BJ (cell line): ENCODE measurements around the gene HOXD4. TPM values are rescaled to one million over a fixed set of nuclear protein-coding genes. Genes with fewer than 3 reads are reported as not detected.

Experiments used
- CTCF ChIA-PET: fragments of 350-600 bp; formaldehyde crosslinking; extraction: SDS; loops from one replicate; lab custom pipeline; 2021; ENCODE audit warnings: antibody characterized with exemption, inconsistent platforms; lab: Yijun Ruan, JAX
- POLR2A ChIA-PET: fragments of 300-600 bp; sonication (Branson Sonifier 250); formaldehyde crosslinking; extraction: SDS; loops from one replicate; lab custom pipeline; 2021; ENCODE audit warnings: antibody characterized with exemption; lab: Charles Lee
- DNase-seq: peaks from one replicate; pipeline ENCODE4 v3.0.0-alpha.2; 2011; ENCODE audit warnings: low read depth
- H3K27me3 ChIP-seq: 2 replicates; pipeline ENCODE4 v1.6.0; 2011; ENCODE audit warnings: low read length; ENCODE audit not compliant: control insufficient read depth, insufficient read depth
- H3K36me3 ChIP-seq: 2 replicates; pipeline ENCODE4 v1.5.1; 2011; ENCODE audit warnings: low read length; ENCODE audit not compliant: control insufficient read depth, insufficient read depth
- H3K4me3 ChIP-seq: 2 replicates; pipeline ENCODE4 v1.5.1; 2011; ENCODE audit warnings: low read depth, mild to moderate bottlenecking, control low read depth, low read length
- CTCF ChIP-seq: IDR thresholded peaks from 2 replicates; pipeline ENCODE4 v1.5.1; 2011; ENCODE audit warnings: low read depth, mild to moderate bottlenecking, control low read depth, inconsistent platforms, low read length, moderate library complexity; ENCODE audit not compliant: insufficient read depth
- polyA plus RNA-seq: library from polyadenylated mRNA; depleted of rRNA; stranded (reverse); fragments of >200 nt; gene quantifications from 2 replicates; pipeline ENCODE4 v1.2.3, GENCODE V29; 2011

The HOXD4 gene
- polyA plus RNA-seq, 1 experiment = 0.28 TPM

DNA sequence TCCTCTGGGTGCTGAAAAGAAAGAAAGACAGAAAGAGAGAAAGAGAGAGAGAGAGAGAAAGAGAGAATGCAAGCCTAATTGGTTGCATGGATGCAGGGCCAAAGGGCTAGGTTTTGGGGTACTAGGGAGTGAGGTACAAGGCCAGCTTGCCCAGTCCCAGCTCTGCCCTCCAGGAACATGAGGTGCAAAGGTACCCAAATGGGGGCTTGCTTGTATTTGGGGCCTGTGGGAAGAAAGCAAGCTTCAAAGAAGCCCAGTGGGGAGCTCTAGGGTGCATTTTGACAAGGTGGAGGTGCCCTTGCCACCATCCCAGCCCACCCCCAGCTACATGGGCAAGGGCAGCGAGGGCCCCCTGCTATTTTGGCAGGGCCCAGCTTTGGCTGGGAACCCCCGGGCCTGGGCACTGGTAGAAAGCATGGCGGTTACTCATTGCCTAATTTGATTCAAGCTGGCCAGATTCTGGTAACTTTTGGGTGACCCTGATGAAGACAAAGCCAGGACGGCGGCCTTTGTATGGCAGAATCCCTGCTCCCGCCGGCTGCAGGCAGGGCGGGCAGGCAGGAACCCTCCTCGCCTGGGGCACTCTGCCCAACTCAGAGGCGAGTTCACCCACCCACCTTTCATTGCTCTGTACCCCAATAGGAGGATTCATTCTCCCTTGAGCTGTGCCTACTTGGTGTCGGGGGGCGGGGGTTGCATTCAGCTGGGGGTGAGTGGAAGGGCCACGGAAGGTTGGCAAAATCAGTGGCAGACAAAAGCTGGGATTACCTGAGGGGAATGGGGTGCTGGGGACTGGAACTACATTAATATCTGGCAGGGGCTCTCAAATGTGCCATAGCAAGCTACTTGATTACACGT, 537 bp upstream of the HOXD4 start:
- DNase-seq = no peak
- POLR2A ChIA-PET = no interaction called here
- no peaks in the 10 kb centered on the region for H3K36me3 ChIP-seq
- H3K27me3 ChIP-seq = peaks cover 59% of the 10 kb centered on the region
- no peak overlapping the region for H3K4me3 ChIP-seq
- CTCF ChIA-PET = interaction anchor here (0.8 to 2.0 kb wide), 5 partner anchors 10 to 488 kb away, joined by 3 to 19 read pairs (median 3); no protein-coding TSS in a partner anchor
- no peak for TF ChIP-seq CTCF

DNA sequence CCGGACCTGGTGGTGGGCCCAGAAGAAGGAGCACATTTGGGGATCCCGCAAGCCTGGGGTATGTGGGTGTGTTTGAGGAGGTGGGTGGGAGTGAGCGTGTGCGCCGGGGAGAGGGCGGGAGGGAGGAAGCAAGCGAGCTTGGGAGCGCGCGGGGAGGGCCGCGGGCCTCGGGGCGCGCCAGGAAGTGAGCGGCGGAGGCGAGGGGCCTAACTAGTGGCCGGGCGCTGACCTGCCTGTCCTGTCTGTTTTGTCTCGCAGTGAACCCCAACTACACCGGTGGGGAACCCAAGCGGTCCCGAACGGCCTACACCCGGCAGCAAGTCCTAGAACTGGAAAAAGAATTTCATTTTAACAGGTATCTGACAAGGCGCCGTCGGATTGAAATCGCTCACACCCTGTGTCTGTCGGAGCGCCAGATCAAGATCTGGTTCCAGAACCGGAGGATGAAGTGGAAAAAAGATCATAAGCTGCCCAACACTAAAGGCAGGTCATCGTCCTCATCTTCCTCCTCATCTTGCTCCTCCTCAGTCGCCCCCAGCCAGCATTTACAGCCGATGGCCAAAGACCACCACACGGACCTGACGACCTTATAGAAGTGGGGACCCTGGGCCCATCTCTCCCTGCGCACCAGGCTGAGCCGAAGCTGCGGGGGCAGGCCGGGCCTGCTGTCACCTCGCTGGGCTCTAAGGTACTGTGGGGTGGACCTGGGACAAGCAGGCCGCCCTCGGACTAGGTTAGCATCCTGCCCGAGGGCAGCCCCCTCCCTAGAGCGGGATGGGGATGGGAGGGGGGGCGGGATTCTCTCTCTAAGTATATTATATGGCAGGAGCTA, 1.2 kb downstream of the HOXD4 start:
- TF ChIP-seq CTCF = no peak
- Histone ChIP-seq H3K4me3 (no peak overlapping the region), H3K27me3 (peaks cover 54% of the 10 kb centered on the region), H3K36me3 (no peaks in the 10 kb centered on the region)
- DNase-seq = no peak
- ChIA-PET POLR2A (no interaction called here), CTCF (interaction anchor here (2.4 kb wide), 1 partner anchor 12 kb away, joined by 7 read pairs; no protein-coding TSS in a partner anchor)

- H3K36me3 ChIP-seq = no peaks in the 10 kb centered on the region
- TF ChIP-seq CTCF = no peak
- DNase-seq = no peak
- ChIA-PET CTCF (interaction anchor here (0.8 to 2.4 kb wide), 6 partner anchors 8 to 482 kb away, joined by 3 to 7 read pairs (median 3); no protein-coding TSS in a partner anchor), POLR2A (no interaction called here)
- no peak overlapping the region for H3K4me3 ChIP-seq
- H3K27me3 ChIP-seq = peaks cover 52% of the 10 kb centered on the region
Measured at GRCh38 chr2:176154576-176155252, 3.4 kb downstream of the HOXD4 start.

DNA sequence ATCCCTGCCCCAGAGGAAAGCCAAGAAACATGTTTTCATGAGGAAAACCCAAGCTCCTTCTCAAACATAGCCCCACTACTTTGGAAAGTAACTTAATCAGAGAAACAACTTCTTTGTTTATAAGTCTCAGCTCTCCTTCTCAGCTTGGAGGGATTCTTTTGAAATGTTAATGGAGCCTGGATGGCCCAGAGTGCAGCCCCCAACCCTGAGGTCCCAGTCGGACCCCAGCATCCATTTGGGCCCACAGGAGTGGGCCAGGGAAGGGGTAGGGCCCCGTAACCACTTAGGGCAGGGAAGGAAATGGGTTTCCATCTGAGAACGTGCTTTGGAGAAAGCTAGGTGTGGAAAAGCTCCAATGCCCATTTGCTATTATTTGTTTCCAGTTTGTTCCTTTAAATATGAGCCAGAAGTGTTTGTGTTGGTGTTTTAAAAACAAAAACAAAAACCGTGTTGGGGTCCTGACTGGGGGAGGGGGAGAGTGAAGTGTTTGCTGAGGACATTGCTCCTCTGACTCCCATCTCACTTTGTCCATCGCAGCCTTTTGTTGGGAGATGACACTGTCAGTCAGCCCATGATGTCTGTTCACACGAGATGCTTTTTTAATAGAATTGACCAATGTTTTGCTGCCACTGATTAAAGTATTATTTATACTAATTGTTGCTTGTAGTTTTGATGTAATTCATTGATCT, 4.2 kb downstream of the HOXD4 start:
- H3K27me3 ChIP-seq = peaks cover 54% of the 10 kb centered on the region
- CTCF ChIA-PET = interaction anchor here (0.8 to 1.3 kb wide), 5 partner anchors 11 to 481 kb away, joined by 3 to 5 read pairs (median 4); no protein-coding TSS in a partner anchor
- POLR2A ChIA-PET = no interaction called here

More for the DNA sequence above, 4.2 kb downstream of the HOXD4 start:
- H3K4me3 ChIP-seq = no peak overlapping the region
- no peak for TF ChIP-seq CTCF
- no peaks in the 10 kb centered on the region for H3K36me3 ChIP-seq
- no peak for DNase-seq
